ENCODE data around the gene AGBL1.
"Not testable (repeated sequence)": the region's sequence is repeated elsewhere in the genome, so short reads cannot be mapped to it uniquely, and the experiment has no call there.

The AGBL1 gene

DNA sequence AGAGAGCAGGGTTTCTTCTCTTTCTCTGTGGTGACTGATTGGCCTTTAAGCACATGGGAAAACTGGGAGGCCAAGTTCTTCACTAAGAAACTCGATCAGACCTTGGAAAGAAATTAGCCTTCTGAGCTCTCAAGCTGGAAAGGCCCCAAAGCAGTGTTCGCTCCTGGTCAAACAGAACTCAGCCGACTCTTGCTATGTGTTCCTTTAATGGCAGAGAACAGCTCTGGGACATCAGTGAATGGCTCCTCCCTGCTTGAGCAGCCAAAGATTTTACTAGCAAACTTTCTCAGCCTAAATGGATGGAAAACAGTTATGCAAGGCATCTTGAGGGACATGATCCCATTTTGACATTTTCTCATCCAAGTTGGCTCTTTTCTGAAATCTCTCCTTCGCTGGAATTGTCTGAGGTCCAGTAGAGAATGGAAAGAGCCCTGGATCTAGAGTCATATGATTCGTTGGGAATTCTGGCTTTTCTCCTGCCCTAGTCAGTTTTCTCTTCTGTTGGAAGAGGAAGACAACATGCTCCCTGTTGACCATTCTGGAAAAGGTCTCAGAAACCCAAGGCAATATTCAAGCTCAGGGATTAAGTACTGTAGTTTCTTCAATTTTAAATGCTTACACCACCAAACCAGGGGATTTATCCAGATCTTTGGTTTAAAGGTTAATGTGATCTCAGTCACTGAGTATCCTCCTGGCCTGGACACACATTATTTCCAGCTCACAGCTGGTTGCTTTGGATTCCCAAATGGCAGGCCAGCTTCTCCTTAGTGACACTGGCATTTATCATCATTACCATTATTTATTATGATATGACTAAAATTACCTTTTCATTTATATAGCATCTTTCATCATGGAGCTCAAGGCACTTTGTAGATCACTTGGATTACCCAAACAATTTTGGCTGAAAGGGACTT, 319.6 kb downstream of the AGBL1 start:
- no peak for DNase-seq (ENCODE audit: low spot score)

DNA sequence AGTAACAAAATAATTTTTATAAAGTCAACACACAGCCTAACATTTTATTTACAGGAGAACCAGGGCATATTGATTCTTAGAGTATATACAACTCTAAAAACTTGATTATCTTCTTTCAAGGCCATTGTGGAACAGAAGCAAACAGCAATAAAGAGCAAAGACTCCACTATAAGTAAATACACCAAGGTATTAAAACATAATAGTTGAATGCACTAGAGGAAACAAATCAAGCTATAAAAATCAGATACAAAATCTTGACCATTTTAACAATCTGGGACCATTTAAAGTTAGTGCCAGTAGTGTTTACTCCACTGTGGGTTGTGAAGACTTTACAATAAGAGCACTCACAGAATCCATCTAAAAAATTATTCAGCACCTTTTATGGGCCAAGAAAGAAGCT, 323.6 kb downstream of the AGBL1 start:
- no peak for DNase-seq (ENCODE audit: low spot score)

DNA sequence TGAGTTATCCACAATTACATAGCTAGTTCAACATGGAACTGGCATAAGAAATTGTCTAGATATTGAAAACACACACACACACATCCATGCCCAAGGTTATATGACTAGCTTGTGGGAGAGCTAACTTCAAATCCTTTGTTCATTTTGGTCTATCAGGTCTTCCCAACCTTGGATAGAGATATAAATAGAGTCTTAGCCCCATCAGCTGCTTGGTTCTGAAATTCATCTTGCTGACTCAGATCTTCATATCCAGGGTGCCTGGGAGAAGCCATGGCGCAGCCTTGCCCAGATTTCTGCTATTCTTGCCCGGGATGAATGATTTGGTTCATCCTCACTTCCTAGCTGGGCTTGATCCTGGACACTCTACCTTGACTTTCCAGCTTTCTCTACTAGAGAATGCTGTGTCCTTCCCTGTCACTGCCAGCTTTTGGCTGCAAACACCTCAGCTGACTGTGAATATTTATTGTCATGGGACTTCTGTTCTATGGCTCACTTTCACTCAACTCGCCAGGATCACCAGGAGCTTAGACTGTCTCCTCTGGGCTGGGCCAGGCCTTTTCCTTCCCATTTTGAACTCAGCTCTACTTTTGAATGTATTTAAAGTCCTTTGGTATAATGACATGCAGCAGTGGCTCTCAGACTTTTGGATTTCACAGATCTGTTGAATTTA, 324.4 kb downstream of the AGBL1 start:
- DNase-seq (ENCODE audit: low spot score), result no peak

DNA sequence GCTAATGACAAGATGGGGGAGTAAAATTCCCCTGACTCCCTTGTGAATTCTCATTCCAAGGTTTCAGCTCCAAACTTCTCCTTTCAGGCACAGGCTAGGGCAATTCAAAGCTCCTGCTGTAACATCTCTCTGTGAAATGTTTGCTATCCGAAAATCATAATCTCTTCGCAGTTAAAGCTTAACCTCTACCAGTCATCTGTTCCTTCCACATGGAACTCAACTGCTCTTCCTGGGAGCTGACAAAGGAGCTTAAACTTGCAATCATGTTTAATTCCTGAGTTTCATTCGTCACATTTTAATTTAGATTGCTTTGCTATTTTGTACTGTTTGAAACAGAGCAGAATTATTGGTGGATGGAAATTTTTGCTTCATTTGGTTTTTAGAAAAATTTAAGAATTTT, 328.6 kb downstream of the AGBL1 start:
- DNase-seq (ENCODE audit: low spot score), result no peak

DNA sequence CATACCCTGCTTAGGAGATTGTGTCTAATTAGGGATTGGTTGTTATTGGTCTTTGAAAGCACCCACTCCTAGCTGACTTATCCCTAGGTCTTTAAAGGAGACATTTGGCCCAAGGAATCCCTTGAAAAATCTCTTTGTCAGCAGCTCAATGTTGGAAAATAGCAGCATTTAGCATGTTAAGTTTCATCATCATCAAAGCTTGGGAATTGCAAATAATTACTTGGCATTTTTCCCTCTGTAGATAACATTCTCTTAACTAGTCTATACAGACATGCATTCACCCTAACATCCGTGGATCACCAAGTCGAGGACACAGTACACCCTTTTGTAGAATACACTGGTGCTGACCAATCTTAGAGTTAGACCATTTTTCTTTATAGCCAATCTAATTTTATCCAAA, 332.2 kb downstream of the AGBL1 start:
- DNase-seq (ENCODE audit: low spot score), result no peak

DNA sequence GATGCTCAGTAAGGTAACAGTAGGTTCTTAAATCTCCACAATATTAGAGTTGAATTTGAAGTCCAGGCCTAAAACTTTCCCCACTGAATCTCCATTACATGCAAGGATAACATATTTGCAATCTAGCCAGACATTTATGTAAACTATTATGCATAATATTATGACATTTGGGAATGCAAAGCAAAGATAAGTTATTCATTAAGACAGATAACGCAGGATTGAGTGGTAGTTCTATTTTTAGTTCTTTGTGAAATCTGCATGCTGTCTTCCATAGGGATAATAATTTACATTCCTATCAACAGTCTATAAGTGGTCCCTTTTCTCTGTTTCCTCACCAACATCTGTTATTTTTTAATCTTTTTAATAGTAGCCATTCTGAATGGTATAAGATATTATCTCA, 333.5 kb downstream of the AGBL1 start:
- no peak for DNase-seq (ENCODE audit: low spot score)

DNA sequence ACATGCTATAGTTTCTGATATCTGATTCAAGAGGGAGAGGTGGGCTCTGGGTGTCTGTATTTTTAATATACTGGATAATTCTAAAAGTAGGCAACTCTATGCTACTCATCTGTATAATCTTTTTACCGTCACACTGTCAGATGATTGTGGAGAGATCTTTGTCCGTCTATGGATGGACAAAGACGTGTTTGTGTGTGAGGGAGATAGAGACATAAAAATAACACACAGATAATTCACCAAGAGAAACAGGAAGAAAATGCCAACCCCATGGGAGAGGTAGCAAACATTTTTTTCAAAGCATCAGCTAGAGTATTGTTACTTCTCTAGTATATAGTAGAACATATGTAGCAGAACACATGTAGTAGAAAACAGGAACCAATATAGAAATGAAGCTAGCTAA, 346.1 kb downstream of the AGBL1 start:
- DNase-seq (ENCODE audit: low spot score), result no peak

DNA sequence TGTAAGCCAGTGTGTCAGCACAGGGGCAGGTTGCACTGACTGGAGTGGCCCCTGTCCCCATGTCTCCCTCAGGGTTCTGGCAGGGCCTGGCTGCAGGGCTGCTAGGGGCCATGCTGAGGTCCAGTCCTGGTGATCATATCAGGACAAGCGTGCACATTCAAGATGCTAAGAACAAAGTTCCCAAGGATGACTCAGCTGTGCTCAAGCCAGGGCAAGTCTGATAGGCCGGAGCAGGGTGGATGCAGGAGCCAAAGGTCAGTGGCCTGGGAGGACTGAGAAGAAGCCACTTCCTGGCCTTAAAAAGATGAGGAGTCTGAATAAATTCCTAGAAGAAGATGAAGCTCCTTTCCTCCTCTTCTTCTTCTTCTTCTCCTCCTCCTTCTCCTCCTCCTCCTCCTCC, 353.2 kb downstream of the AGBL1 start:
- DNase-seq (ENCODE audit: low spot score), result no peak

DNA sequence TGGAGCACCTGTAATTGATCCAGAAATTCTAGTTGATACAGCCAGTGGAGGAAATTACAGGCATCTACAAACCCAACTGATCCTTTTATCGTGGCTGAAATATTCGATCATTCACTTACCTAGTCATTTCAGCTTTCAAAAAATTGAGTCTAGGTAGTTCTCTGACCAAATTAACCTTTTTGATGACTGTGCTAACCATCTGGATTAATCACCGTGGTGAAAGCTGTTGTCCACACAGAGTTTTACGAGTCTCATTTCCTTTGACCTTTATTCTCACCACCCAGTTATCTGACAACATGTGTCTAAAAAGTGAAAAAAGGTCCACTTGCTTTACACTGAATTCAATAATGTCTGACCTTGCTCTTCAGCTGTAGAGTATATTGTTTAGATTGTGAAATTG, 354.3 kb downstream of the AGBL1 start:
- no peak for DNase-seq (ENCODE audit: low spot score)

DNA sequence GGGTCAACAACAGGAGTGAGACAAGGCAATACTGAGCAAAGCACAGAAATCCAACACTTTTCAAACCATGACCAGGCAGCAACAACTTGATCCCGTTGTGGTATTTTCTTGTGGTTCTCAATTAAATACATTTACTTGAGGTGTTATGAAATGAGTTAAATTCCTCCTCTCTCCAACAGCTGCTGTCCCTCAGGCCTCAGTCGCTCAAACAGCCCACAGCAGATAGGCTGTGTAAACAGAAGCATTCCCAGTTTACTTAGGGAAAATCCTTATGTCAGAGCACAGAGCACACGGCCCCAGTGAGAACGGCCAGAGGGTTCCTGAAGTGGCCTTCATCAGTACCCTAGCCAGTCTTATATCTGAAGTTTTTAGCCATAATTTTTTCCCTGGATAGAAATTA, 359.9 kb downstream of the AGBL1 start:
- DNase-seq (ENCODE audit: low spot score), result no peak

DNA sequence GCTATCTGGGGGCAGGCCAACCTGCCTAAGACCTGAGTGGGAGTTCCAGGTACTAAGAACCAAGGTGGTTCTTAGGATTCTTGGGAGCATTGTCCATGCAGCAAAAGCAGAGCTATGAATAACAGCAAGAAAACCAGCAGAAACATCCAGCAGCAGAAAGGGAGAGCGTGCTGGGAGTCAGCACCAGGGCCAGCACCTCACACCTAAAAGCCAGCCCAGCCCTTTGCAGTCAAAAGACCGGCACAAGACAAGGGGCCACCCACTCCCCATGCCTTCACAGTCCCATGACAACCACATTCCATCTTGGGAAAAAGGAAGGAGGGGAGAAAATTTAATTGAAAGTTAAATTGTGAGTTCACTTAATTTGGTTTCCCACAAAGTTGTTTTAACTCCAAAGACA, 364.9 kb downstream of the AGBL1 start:
- no peak for DNase-seq (ENCODE audit: low spot score)

DNA sequence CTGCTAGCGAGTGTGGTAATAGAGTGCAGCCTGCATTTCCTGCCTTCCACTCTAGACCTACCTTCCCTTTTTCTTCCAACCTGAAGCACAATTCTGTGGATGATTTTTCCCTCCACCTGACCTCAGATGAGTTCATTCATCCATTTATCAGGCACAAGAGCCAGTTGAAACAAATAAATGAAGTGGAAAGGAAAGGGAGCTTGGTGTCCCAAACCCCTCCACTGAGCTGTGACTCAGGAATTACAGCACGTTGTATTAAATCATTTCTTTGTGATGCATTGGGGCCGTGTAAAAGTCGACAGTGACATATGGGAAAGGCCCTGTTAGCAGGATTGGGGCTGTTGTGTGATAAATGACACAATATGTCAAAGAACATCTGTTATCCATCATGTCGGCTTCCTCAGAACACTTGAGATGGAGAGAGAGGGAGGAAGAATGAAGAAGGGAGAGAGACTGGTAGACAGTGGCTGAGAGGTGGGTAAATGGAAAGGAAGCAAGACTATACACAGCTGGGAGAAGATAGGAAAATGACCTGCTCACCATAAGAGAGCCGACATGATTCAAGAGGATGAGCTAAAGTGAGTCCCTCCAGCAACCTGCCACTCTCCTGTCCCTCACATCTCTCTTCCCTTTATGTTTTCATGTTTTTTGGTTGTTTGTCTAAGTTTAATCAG, 366.0 kb downstream of the AGBL1 start:
- no peak for DNase-seq (ENCODE audit: low spot score)

DNA sequence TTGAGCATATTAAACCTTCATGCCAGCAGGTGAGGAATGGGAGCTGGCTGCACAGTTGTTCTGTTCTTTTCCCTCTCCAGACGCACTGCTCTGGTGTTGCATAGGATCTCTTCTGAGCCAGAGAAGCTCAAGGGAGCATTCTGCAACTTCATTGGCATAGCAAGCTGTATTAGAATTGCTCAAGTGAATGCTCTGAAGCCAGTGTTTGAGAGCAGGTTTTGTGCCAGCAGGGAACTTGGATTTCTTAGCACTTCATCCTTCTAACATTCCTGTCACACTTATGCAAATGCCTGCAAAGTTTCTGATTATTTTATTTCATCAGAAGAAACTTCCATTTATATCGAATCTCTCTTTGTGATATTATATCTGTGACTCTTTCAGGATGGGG, 366.6 kb downstream of the AGBL1 start:
- DNase-seq (ENCODE audit: low spot score), result no peak

DNA sequence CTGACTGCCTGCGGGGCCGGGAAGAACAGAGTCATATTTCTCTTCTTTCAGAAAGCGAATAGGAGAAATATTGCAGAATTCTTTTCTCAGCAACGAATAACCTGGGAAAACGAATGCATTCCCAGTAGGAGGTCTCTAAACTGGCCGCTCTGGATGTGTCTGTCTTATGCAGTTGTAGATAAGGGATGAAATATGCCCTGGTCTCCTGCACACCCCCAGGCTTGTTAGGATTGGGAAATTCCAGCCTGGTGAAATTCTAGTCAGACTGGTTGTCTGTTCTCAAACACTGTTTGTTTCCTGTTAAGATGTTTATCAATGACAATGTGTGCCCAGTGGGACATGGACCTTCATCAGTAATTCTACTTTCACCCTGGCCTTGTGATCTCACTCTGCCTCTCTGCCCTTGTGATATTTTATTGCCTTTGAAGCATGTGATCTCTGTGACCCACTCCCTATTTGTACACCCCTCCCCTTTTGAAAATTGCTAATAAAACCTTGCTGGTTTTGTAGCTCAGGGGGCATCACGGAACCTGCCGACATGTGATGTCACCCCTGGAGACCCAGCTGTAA, 385.9 kb downstream of the AGBL1 start:
- not testable (repeated sequence) for DNase-seq (ENCODE audit: low spot score)

DNA sequence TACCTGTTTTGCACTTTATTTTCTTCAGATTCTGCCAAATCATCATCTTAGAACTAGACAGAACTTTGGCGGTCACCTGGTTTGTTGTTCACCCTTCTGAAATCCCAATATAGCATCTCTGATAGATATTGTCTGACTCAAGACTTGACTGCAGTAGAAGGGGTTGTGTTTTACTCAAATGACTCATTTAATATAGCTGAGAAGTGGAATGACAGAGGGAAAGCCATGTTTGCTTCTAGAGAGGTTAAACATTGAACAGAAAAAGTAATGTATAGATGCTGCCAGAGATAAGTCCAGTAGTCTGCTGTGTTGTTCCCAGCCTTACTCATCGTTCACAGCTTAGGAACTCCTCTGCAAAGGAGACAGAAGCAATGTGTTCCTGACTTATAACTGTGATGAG, 402.0 kb downstream of the AGBL1 start:
- DNase-seq (ENCODE audit: low spot score), result no peak

DNA sequence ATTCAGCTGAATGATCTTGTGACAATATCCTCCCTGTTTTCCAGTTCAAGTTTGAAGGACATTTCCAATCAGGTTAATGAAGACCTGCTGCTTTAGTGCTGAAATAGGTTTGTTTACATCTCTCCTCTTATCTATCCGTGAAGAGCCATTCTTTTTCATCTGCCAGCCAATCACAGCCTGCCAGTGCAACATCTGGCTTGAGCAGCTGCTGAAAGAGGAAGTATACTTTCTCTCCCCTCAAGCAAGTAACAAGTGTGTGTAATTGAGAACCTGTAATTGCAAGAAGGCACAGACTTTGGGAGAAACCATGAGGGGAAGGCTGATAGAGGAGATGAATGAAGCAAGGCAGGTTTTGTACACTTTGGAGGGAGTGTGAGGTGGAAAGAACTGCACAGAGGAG, 404.3 kb downstream of the AGBL1 start:
- no peak for DNase-seq (ENCODE audit: low spot score)

DNA sequence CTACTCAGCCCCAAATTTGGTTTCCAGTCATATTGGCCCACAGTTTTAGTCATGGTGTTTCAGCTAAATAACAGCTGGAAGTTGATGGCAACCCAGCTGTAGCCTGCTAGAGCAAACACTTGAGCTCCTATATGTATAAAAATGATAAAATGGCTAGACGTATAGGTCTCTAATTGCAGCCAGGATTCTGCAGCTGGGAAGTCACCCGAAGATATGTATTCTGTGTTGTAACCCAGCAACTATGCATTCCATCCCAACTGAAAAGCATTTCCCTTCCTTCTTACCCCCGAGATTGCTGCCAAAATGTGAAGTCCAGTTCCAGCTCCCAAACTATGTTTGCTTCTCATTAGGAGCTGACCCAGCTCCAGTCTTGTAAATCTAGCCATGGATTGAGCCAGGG, 408.4 kb downstream of the AGBL1 start:
- DNase-seq (ENCODE audit: low spot score), result no peak

DNA sequence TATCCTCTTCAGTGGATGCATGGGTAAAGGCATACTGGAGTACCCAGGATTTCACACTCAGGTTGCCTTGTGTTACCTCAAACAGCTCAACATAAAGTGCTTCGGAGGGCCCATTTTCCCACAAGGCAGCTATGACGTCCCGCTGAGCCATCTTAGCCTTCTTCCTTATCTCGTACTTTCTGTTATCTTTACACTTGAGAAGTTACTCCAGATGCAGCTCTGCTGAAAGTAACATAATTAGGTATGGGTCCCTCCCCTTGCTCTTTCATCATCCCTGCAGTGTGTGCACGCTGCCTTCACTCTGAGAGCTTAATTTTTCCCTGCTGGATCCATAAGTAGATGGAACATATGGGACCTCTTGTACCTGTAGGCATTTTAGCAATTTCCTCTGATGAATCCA, 410.3 kb downstream of the AGBL1 start:
- no peak for DNase-seq (ENCODE audit: low spot score)

DNA sequence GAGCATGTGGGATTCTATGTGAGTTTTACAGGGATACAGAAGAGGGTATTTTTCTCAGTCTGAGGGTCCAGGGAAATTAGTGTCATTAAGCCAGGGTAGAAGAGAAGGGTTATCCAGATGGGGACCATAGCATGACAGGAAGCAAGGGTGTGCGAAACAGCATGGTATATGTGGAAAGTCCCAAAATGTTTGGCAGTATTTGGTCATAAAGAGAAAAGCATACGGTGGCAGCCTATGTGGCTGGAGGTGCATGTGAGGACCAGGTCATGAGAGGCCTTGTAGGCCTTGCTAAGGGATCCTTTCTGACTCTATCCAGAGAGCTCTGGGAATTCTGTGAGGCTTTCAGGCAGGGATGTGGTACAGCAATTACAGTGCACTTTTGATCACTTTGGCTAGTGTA, 411.4 kb downstream of the AGBL1 start:
- DNase-seq (ENCODE audit: low spot score), result no peak

DNA sequence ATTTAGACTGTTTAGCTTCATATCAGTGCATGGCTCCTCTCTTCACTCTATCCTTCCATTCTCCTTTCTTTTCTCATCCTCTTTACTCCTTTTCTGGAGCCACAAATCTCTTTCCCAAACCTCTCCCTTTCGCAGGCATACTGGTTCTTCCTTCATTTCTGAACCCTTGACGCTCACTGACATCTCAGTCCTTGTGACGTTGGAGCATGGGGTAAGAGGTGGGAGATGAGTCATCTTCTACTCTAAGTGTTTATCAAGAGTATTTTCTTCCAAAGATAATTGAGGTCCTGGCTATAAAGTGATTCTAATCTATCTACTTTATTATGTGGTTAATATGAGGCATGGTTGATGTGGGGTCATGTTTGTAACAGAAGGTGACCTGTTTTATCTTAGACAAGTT, 414.2 kb downstream of the AGBL1 start:
- no peak for DNase-seq (ENCODE audit: low spot score)

DNA sequence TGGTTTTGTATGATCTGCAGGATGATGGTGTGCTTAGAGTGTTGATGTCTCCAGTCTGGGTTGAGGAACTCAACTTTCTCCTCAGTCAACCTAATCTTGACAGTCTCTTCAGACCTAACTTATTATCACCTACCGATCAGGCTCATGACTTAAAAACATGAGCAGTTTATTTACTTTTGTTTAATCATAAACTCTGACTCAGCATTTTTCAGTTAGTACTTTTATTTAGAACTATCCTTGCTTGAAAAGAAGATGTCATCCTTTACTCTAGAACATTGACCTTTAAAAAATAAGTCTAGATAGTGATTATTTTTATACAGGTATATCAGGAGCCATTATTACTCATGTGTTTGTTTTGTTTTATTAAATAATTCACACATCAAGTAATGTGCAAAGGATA, 414.8 kb downstream of the AGBL1 start:
- no peak for DNase-seq (ENCODE audit: low spot score)

DNA sequence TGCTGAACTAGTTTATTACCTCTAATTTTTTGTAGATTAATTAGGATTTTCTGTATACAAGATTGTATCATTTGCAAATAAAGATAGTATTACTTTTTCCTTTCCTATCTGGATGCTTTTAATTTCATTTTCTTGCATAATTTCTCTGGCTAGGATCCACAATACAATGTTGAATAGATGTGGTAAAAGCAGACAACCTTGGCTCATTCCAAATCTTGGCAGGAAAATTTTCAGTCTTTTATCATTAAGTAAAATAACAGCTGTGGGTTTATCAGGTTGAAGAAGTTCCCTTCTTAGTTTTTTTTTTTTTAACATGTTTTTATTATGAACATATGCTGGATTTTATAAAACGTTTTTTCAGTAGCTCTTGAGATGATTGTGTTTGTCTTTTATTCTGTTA, 422.6 kb downstream of the AGBL1 start:
- no peak for DNase-seq (ENCODE audit: low spot score)

DNA sequence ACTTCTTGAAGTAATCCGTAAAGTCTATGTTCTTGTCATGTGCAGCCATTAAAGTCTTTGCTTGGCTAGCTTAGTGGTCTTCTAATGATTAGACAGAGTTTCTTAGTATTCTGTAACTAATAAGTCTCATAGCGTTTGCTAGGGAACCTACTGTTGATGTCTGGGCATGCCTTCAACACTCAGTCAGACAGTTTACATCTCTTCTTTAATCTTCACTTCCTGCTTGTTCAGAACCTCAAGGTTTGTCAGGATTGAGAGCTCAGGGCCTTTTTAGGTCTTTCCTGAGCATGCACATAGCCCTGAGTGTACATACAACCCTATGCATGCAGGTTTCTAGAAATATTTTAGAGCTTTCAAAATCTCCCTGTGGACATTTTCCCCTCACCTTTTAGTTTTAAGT, 426.3 kb downstream of the AGBL1 start:
- no peak for DNase-seq (ENCODE audit: low spot score)

All from putamen (tissue), 1 donor.